HepG2 (cell line): ENCODE measurements around the gene PLA2R1. TPM values are rescaled to one million over a fixed set of nuclear protein-coding genes. Genes with fewer than 3 reads are reported as not detected.

Experiments used
- ELF4 ChIP-seq: sonication (generic); formaldehyde crosslinking; IDR thresholded peaks from 2 replicates; pipeline ENCODE4 v1.5.0; 2020; ENCODE audit warnings: missing genetic modification reagents, mild to moderate bottlenecking, moderate library complexity, borderline replicate concordance
- GABPA ChIP-seq, 2 experiments: IDR thresholded peaks; 2 replicates each; pipeline ENCODE4 v1.6.1; 2011 to 2016; ENCODE audit warnings: low read depth in 2 of 2, low read length in 1 of 2, missing biosample characterization in 1 of 2, missing genetic modification characterization in 1 of 2
- GTF3A ChIP-seq: sonication (generic); formaldehyde crosslinking; conservative IDR thresholded peaks from 2 replicates; pipeline ENCODE4 v1.4.0; 2020; ENCODE audit warnings: mild to moderate bottlenecking, missing genetic modification reagents
- KAT8 ChIP-seq: IDR thresholded peaks from 2 replicates; pipeline ENCODE4 v1.6.1; 2016; ENCODE audit warnings: missing genetic modification reagents, missing compliant biosample characterization
- KLF16 ChIP-seq, 2 experiments: sonication (generic) in 1 of 2; formaldehyde crosslinking in 1 of 2; IDR thresholded peaks; 2 replicates each; pipeline versions ENCODE4 v1.6.1 to v1.8.0; 2016 to 2023; ENCODE audit warnings: missing genetic modification reagents in 2 of 2, missing compliant biosample characterization in 1 of 2
- PHF21A ChIP-seq: sonication (generic); formaldehyde crosslinking; IDR thresholded peaks from 2 replicates; pipeline ENCODE4 v1.5.0; 2020; ENCODE audit warnings: mild to moderate bottlenecking, missing genetic modification reagents
- RBM22 ChIP-seq: fragments of 200-400 bp; formaldehyde crosslinking; optimal IDR thresholded peaks from 2 replicates; pipeline ENCODE3; 2017; ENCODE audit warnings: mild to moderate bottlenecking, low read length, moderate library complexity
- RXRB ChIP-seq: IDR thresholded peaks from 2 replicates; pipeline ENCODE4 v1.6.1; 2016; ENCODE audit warnings: borderline replicate concordance, missing genetic modification reagents, missing compliant biosample characterization
- SRY ChIP-seq: sonication (generic); formaldehyde crosslinking; IDR thresholded peaks from 2 replicates; pipeline ENCODE4 v1.8.0; 2022; ENCODE audit warnings: mild to moderate bottlenecking, missing genetic modification reagents
- ZNF614 ChIP-seq: IDR thresholded peaks from 2 replicates; pipeline ENCODE4 v1.6.1; 2018; ENCODE audit warnings: missing biosample characterization, missing genetic modification reagents, inconsistent platforms, borderline replicate concordance
- polyA plus RNA-seq, 8 experiments: library from polyadenylated mRNA; depleted of rRNA in 3 of 8; stranded (reverse) in 7 of 8; unstranded in 1 of 8; fragments of >200 nt; fragmentation: Illumina TruSeq in 4 of 8; extraction: Trizol in 4 of 8; gene quantifications; 2 replicates each; pipeline versions ENCODE4 v1.2.1 to v1.2.3, GENCODE V29; 2011 to 2016; ENCODE audit warnings: low read depth in 4 of 8, missing spikeins in 1 of 8, mixed read lengths in 1 of 8; ENCODE audit not compliant: insufficient read depth in 1 of 8
- total RNA-seq, 5 experiments: library from RNA; depleted of rRNA; stranded (reverse); fragments of >200 nt; fragmentation: Illumina TruSeq; extraction: Trizol; gene quantifications; 2 replicates each; pipeline ENCODE4 v1.2.3, GENCODE V29; 2016; ENCODE audit warnings: low read depth in 1 of 5
- TF ChIP-seq, protein P1 (sequence below): sonication (generic); formaldehyde crosslinking; conservative IDR thresholded peaks from 2 replicates; pipeline ENCODE4 v1.5.0; 2020; ENCODE audit warnings: missing genetic modification reagents
- TF ChIP-seq, protein P2 (sequence below): IDR thresholded peaks from 2 replicates; pipeline ENCODE4 v1.6.1; 2016
- TF ChIP-seq, protein P3 (sequence below): IDR thresholded peaks from 2 replicates; pipeline ENCODE4 v1.6.1; 2016; ENCODE audit warnings: mild to moderate bottlenecking
- TF ChIP-seq, protein P4 (sequence below): sonication (generic); IDR thresholded peaks from 2 replicates; pipeline ENCODE4 v1.6.1; 2016; ENCODE audit warnings: low read depth, borderline replicate concordance
- TF ChIP-seq, protein P5 (sequence below): sonication (generic); formaldehyde crosslinking; IDR thresholded peaks from 2 replicates; pipeline ENCODE4 v1.5.0; 2020; ENCODE audit warnings: missing genetic modification reagents
- TF ChIP-seq, protein P6 (sequence below): sonication (generic); formaldehyde crosslinking; IDR thresholded peaks from 2 replicates; pipeline ENCODE4 v1.8.1; 2023; ENCODE audit warnings: mild to moderate bottlenecking, moderate library complexity, missing genetic modification reagents

Gene PLA2R1
- total and polyA plus RNA-seq, 2 of the 13 experiments (the other 11 are each of a cell fraction or from before 2014, with no cell fraction given): not detected

GRCh38 chr2:159905926-159906714 lies 156.3 kb downstream of the PLA2R1 start (continued):
- TF ChIP-seq, protein P1, sequence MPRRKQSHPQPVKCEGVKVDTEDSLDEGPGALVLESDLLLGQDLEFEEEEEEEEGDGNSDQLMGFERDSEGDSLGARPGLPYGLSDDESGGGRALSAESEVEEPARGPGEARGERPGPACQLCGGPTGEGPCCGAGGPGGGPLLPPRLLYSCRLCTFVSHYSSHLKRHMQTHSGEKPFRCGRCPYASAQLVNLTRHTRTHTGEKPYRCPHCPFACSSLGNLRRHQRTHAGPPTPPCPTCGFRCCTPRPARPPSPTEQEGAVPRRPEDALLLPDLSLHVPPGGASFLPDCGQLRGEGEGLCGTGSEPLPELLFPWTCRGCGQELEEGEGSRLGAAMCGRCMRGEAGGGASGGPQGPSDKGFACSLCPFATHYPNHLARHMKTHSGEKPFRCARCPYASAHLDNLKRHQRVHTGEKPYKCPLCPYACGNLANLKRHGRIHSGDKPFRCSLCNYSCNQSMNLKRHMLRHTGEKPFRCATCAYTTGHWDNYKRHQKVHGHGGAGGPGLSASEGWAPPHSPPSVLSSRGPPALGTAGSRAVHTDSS (CRISPR knock-in tag): no peak
- TF ChIP-seq, protein P2, sequence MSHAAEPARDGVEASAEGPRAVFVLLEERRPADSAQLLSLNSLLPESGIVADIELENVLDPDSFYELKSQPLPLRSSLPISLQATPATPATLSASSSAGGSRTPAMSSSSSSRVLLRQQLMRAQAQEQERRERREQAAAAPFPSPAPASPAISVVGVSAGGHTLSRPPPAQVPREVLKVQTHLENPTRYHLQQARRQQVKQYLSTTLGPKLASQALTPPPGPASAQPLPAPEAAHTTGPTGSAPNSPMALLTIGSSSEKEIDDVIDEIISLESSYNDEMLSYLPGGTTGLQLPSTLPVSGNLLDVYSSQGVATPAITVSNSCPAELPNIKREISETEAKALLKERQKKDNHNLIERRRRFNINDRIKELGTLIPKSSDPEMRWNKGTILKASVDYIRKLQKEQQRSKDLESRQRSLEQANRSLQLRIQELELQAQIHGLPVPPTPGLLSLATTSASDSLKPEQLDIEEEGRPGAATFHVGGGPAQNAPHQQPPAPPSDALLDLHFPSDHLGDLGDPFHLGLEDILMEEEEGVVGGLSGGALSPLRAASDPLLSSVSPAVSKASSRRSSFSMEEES (CRISPR knock-in tag): peak; percentile 53; the same call in 1 of the 2 replicates
- TF ChIP-seq, protein P3, sequence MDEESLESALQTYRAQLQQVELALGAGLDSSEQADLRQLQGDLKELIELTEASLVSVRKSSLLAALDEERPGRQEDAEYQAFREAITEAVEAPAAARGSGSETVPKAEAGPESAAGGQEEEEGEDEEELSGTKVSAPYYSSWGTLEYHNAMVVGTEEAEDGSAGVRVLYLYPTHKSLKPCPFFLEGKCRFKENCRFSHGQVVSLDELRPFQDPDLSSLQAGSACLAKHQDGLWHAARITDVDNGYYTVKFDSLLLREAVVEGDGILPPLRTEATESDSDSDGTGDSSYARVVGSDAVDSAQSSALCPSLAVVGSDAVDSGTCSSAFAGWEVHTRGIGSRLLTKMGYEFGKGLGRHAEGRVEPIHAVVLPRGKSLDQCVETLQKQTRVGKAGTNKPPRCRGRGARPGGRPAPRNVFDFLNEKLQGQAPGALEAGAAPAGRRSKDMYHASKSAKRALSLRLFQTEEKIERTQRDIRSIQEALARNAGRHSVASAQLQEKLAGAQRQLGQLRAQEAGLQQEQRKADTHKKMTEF (CRISPR knock-in tag): peak; percentile 69
- 0 out of 2 replicates have a peak, but pooled peaks have one; percentile 46 for TF ChIP-seq KAT8 (CRISPR knock-in tag)
- TF ChIP-seq, protein P4, sequence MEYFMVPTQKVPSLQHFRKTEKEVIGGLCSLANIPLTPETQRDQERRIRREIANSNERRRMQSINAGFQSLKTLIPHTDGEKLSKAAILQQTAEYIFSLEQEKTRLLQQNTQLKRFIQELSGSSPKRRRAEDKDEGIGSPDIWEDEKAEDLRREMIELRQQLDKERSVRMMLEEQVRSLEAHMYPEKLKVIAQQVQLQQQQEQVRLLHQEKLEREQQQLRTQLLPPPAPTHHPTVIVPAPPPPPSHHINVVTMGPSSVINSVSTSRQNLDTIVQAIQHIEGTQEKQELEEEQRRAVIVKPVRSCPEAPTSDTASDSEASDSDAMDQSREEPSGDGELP: peak; percentile 79; the same call in 1 of the 2 replicates
- TF ChIP-seq, protein P5, sequence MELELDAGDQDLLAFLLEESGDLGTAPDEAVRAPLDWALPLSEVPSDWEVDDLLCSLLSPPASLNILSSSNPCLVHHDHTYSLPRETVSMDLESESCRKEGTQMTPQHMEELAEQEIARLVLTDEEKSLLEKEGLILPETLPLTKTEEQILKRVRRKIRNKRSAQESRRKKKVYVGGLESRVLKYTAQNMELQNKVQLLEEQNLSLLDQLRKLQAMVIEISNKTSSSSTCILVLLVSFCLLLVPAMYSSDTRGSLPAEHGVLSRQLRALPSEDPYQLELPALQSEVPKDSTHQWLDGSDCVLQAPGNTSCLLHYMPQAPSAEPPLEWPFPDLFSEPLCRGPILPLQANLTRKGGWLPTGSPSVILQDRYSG (CRISPR knock-in tag): no peak
- TF ChIP-seq GABPA (IDR thresholded peaks at IDR 0.05; ENCODE audit: low read depth, low read length): no peak
- no peak for TF ChIP-seq GABPA (CRISPR knock-in tag; IDR thresholded peaks at IDR 0.05; ENCODE audit: low read depth)
- TF ChIP-seq RBM22: no peak
- 0 out of 2 replicates have a peak, but pooled peaks have one; percentile 29 for TF ChIP-seq ZNF614
- no peak for TF ChIP-seq SRY (CRISPR knock-in tag)
- no peak for TF ChIP-seq ELF4 (CRISPR knock-in tag)
- TF ChIP-seq KLF16 (CRISPR knock-in tag; IDR thresholded peaks at IDR 0.05): peak in 1 of 2 experiments; percentile 90; a peak in 2 of 4 replicates
- TF ChIP-seq, protein P6, sequence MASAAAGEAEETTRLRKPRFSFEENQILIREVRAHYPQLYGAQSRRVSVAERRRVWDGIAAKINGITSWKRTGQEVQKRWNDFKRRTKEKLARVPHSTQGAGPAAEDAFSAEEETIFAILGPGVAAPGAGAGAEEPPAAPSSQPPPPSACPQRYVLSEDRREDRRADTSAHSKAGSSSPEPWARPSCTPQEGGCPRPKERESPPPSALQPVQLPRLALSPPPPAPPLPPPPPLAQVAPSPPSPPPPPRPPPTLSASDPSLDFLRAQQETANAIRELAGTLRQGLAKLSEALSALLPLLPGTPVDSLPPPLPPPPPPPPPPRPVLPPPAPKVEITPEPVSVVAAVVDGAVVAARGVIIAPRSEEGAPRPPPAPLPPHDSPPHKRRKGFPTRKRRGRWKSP (CRISPR knock-in tag): no peak
- peak; percentile 78 for TF ChIP-seq RXRB (CRISPR knock-in tag)
- peak; percentile 92 for TF ChIP-seq PHF21A
- no peak for TF ChIP-seq GTF3A (CRISPR knock-in tag)
